ENCODE data around the gene UIMC1.

DNA sequence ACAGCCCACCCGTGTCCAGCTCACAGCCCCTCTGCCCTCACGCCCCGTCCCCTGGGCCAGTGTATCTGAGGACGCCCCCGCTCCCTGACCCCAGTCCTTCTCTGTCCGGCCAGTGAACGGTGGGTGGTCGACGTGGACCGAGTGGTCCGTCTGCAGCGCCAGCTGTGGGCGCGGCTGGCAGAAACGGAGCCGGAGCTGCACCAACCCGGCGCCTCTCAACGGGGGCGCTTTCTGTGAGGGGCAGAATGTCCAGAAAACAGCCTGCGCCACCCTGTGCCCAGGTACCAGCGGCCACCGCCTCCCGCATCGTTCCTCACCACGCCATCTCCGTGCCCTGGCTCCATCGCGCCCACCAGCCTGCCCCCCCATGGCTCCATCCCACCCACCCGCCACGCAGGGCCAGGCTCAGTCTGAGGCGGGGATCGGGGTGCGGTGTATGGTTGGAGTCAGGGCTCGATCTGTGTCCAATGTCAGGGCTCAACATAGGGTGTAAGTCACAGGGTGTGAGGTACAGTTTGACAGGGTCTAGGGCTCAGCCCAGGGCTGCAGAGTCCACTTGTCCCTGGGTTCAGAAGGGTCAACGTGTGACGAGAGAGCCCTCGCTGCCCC lies 137.0 kb downstream of the UIMC1 start:
- TF ChIP-seq, protein P1, sequence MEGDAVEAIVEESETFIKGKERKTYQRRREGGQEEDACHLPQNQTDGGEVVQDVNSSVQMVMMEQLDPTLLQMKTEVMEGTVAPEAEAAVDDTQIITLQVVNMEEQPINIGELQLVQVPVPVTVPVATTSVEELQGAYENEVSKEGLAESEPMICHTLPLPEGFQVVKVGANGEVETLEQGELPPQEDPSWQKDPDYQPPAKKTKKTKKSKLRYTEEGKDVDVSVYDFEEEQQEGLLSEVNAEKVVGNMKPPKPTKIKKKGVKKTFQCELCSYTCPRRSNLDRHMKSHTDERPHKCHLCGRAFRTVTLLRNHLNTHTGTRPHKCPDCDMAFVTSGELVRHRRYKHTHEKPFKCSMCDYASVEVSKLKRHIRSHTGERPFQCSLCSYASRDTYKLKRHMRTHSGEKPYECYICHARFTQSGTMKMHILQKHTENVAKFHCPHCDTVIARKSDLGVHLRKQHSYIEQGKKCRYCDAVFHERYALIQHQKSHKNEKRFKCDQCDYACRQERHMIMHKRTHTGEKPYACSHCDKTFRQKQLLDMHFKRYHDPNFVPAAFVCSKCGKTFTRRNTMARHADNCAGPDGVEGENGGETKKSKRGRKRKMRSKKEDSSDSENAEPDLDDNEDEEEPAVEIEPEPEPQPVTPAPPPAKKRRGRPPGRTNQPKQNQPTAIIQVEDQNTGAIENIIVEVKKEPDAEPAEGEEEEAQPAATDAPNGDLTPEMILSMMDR (IDR thresholded peaks at IDR 0.05), result no peak
- no peak for TF ChIP-seq POLR2A (IDR thresholded peaks at IDR 0.05)
